ENCODE measurements around the gene AKR1C2. TPM values are rescaled to one million over a fixed set of nuclear protein-coding genes. Genes with fewer than 3 reads are reported as not detected.

The AKR1C2 gene
- total RNA-seq, 1 donor: 5.2 TPM

- no peak overlapping the region for H3K4me3 ChIP-seq (ENCODE audit: low read depth, low read length)
- no peak for DNase-seq (ENCODE audit: low read depth)
Measured at GRCh38 chr10:5041471-5042023, 37.9 kb upstream of the AKR1C2 start.

DNA sequence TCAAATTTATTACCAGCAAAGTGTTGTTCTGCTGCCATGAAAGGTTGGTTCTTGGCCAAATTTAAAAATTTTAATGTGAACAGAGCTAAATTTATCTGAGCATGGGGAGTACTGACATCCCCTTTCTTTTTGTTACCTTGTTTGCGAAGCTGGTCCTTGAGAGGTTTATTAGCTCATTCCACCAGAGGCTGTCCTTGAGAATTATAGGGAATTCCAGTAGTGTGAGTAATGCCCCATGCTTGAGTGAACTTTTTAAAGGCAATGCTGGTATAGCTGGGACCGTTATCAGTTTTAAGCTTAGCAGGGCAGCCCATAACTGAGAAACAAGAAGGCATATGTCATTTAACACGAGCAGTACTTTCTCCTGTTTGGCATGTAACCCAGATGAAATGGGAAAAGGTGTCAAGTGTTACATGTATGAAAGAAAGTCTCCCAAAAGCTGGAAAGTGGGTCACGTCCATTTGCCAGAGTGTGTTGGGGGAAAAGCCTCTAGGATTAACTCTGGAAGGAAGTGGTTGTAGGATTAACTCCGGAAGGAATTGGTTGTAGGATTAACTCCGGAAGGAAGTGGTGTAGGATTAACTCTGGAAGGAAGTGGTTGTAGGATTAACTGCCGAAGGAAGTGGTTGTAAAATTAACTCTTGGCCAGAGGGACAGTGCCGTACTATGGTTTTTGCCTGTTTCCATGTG, 37.3 kb upstream of the AKR1C2 start:
- H3K4me3 ChIP-seq (ENCODE audit: low read depth, low read length): no peak overlapping the region
- TF ChIP-seq, protein P1, sequence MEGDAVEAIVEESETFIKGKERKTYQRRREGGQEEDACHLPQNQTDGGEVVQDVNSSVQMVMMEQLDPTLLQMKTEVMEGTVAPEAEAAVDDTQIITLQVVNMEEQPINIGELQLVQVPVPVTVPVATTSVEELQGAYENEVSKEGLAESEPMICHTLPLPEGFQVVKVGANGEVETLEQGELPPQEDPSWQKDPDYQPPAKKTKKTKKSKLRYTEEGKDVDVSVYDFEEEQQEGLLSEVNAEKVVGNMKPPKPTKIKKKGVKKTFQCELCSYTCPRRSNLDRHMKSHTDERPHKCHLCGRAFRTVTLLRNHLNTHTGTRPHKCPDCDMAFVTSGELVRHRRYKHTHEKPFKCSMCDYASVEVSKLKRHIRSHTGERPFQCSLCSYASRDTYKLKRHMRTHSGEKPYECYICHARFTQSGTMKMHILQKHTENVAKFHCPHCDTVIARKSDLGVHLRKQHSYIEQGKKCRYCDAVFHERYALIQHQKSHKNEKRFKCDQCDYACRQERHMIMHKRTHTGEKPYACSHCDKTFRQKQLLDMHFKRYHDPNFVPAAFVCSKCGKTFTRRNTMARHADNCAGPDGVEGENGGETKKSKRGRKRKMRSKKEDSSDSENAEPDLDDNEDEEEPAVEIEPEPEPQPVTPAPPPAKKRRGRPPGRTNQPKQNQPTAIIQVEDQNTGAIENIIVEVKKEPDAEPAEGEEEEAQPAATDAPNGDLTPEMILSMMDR (IDR thresholded peaks at IDR 0.05; ENCODE audit: insufficient read depth, low read depth, low read length): no peak
- peak; percentile 54 for DNase-seq (ENCODE audit: low read depth)

More at GRCh38 chr10:5041471-5042023, 37.9 kb upstream of the AKR1C2 start:
- TF ChIP-seq, protein P1 (IDR thresholded peaks at IDR 0.05; ENCODE audit: insufficient read depth, low read depth, low read length): no peak

DNA sequence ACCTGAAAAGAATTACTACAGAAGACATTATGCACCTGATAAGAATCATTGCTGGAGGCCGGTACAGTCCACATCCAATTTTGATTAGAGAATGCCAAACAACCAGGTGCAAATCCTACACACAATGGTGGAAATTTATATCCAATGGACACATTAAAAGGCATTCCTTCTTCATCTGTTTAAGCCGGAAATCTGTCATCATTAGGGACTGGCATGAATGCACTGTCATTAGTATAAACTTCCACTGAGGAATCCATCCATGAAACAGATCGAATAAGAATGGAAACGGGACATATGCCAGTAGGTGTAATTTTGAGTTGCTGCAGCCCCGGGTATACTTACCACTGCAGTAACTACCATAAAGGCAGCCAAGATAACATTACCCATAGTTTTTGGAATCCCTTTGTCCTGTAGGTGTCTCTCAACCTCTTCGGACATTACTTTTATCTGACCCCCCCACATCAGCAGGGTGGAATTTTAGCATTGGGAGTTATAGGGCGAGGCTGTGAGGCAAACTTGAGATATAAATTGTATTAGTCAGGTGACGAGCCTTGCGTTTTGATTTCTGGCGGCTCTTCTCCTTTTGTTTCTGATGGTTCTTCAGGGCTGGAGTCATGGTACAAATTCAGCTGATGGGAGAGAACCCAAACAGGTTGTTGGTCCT, 36.5 kb upstream of the AKR1C2 start:
- no peak for DNase-seq (ENCODE audit: low read depth)
- TF ChIP-seq, protein P1 (IDR thresholded peaks at IDR 0.05; ENCODE audit: insufficient read depth, low read depth, low read length): no peak
- H3K4me3 ChIP-seq (ENCODE audit: low read depth, low read length): no peak overlapping the region

GRCh38 chr10:5038733-5039132, 35.1 kb upstream of the AKR1C2 start:
- no peak overlapping the region for H3K4me3 ChIP-seq (ENCODE audit: low read depth, low read length)
- DNase-seq (ENCODE audit: low read depth): peak; percentile 65
- TF ChIP-seq, protein P1 (IDR thresholded peaks at IDR 0.05; ENCODE audit: insufficient read depth, low read depth, low read length): no peak

DNA sequence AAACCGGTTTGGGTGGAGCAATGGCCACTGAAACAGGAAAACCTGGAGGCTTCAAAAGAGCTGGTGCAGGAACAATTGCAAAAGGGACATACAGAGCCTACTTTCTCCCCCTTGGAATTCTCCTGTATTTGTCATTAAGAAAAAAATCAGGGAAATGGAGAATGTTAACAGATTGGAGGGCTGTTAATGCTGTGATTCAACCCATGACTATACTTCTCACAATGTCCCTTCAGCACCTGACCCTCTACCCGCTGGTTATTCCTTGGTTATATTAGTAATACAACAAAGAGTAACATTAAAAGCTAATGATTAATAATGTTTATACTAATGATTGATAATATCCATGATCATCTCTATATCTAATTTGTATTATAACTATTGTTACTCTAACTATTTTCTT, 34.4 kb upstream of the AKR1C2 start:
- H3K4me3 ChIP-seq (ENCODE audit: low read depth, low read length): no peak overlapping the region
- DNase-seq (ENCODE audit: low read depth): no peak
- TF ChIP-seq, protein P1 (IDR thresholded peaks at IDR 0.05; ENCODE audit: insufficient read depth, low read depth, low read length): no peak

DNA sequence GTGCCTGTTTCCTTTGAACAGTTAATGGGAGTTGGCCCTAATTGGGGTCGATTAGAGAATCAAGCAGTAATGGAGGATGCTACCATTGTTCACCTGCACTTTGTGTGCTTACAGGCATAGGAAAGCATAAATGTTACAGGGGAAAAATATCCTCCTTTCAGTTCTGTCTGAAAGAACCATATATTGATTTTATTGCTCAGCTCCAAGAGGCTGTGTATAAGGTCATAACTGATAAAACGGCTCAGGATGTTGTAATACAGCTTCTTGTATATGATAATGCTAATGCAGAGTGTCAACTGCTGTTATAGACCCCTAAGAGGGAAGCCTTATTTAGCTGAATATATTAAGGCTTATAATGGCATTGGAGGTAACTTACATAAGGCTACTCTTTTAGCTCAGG, 32.9 kb upstream of the AKR1C2 start:
- no peak for DNase-seq (ENCODE audit: low read depth)
- TF ChIP-seq, protein P1 (IDR thresholded peaks at IDR 0.05; ENCODE audit: insufficient read depth, low read depth, low read length): no peak
- H3K4me3 ChIP-seq (ENCODE audit: low read depth, low read length): no peak overlapping the region

Data from fibroblast of villous mesenchyme (primary cell).